ENCODE results near the gene MAGI2.

MAGI2 gene

DNA sequence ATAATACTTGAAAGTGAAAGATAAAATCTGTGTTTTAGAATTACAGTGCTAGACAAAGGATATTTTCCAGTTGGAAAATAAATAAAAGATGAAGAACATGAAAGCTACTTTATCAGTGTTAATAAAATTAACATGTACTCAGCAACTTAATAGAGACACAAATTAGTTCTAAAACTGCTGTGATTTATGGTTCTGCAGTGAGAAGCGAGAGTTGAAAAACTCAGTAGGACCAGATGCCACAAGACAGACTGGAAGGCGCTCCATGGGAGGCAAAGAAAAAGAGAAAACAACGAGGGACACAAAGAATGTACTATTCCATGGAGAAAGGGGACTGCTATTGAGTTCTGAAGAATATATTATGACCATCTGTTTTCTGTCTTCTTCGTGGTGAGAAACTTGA, 1064.4 kb downstream of the MAGI2 start:
- no peak for DNase-seq

DNA sequence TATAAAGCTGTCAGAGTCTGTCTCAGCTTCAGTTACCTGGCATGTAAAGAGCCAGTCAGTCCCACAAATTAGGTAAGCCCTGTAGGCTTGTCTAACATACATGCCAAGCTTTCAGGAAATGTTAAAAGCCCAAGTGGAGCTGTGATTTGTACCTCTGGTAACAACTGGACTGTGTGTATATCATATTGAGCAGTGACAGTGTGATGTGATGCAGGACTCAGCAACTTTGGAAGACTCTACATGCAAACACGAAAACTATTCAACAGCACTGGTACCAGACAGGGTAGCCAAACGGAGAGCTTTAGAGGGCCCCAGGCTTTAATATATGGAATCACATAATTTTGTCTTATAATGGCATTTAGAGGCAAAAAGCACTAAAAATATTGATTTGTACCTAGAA, 1066.9 kb downstream of the MAGI2 start:
- DNase-seq: no peak

GRCh38 chr7:78383096-78383880, 1070.2 kb downstream of the MAGI2 start:
- no peak for DNase-seq

DNA sequence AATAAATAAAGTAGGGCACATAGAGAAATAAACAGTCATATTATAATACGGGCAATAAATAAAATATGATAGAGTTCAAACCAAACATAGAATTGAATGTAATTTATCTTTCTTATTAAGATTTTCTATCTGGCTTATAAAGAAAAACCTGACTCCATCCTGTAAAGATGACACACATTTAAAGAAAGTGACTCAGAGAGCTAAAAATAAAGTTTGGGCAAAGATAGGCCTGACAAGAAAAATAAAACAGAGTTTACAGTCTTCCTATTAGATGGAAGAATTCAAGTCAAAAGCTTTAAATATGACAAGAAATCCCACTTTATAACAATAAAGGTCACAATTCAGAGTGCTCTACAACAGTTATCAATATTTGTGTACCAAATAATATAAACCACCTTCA, 1074.3 kb downstream of the MAGI2 start:
- no peak for DNase-seq

GRCh38 chr7:78377532-78377931, 1075.9 kb downstream of the MAGI2 start:
- no peak for DNase-seq

GRCh38 chr7:78370936-78371335, 1082.5 kb downstream of the MAGI2 start:
- DNase-seq: no peak

GRCh38 chr7:78368771-78369170, 1084.7 kb downstream of the MAGI2 start:
- DNase-seq: no peak

DNA sequence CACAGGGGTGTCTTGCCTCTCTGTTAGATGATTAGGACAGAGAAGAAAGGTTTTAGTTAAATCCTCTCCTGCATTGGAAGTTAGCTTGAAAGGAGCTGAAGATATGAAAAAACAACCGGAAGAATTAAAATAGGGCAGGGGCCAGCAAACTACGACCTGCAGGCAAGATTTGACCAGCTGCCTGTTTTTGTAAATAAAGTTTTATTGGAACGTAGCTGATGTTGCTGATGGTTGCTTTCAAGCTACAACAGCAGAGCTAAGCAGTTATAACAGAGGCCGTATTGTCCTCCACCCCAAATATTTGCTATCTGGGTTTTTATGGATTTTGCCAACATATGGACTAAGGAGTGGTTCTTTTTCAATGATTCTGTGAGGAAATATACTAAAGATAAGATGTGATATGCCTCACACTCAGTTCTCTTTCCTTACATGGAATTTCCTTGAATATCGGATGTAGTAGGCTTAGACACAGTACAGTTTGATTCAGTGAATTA, 1086.1 kb downstream of the MAGI2 start:
- no peak for DNase-seq

DNA sequence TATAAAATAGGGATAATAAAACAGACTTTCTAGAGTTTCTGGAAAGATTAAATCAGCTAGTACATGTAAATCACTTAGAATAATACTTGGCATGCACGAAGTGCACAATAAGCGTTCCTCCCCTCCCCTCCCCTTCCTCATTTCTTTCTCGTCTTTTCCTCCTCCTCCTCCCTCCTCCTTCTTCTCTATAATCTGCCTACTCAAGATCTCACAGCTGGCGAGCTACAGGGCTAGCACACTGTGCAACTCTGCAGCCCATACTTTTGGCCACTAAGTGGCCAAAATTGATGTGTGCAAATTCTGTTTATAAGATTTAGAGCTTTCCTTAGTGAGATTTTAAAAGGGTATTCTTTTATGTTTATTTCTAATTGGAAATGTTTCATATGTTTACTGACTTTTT, 1089.6 kb downstream of the MAGI2 start:
- DNase-seq: no peak

- DNase-seq: no peak
Measured at GRCh38 chr7:78359836-78360235, 1093.6 kb downstream of the MAGI2 start.

DNA sequence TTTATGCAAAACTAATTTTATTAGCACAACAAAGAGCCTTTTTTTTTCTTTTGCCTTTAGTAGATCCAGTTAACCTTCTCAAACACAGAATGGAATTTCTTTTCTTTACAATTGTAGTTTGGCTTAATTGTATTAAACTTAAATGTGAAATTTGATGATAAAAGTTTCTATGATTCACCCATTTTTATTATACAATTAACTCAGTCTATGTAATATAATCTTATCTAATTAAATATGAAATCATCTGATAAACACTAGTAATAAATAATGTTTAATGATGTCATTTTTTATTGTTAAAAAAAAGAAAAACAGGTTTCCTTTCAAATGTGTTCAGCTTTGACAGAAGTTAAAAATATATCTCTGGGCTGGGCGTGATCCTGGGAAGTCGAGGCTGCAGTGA, 1095.8 kb downstream of the MAGI2 start:
- no peak for DNase-seq

- no peak for DNase-seq
Measured at GRCh38 chr7:78355834-78356233, 1097.6 kb downstream of the MAGI2 start.

- no peak for DNase-seq
Measured at GRCh38 chr7:78350926-78351325, 1102.5 kb downstream of the MAGI2 start.

DNA sequence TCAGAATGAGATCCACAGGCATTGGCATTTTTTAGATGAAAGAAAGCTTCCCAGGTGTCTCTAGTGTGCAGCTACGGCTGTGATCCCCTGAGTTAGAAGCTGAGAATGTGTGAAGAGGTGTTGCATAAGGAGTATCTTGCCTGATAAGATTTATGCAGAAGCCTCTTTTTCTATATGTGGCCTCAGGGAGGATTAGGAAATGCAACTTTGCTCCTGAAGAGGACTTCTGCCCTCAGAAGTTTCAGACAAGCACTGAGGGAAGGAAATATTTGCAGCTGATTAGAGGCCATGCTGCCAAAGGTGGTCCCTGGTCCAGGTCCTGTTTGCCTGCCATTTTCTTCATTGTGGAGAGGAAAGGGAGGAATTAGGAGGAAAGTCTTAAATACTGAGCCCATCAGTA, 1103.1 kb downstream of the MAGI2 start:
- no peak for DNase-seq

DNA sequence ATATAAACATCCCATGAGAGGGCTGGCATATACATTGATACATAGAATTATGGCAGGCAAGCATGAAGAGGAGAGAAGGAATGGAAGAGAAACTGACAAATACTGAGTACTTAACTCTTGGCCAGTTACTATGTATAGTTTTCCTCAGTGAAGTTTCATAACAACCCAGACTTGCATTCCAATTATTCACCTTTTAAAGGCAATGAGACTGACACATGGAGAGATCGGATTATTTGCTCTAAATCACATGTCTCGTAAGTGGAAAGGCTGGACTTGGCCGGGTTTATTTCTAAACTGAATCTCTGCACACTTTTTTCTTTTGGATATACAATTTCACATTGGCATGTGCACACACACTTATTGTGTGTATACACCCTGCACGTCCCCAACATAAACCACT, 1106.6 kb downstream of the MAGI2 start:
- DNase-seq: no peak

- DNase-seq: no peak
Measured at GRCh38 chr7:78345979-78346378, 1107.5 kb downstream of the MAGI2 start.

DNA sequence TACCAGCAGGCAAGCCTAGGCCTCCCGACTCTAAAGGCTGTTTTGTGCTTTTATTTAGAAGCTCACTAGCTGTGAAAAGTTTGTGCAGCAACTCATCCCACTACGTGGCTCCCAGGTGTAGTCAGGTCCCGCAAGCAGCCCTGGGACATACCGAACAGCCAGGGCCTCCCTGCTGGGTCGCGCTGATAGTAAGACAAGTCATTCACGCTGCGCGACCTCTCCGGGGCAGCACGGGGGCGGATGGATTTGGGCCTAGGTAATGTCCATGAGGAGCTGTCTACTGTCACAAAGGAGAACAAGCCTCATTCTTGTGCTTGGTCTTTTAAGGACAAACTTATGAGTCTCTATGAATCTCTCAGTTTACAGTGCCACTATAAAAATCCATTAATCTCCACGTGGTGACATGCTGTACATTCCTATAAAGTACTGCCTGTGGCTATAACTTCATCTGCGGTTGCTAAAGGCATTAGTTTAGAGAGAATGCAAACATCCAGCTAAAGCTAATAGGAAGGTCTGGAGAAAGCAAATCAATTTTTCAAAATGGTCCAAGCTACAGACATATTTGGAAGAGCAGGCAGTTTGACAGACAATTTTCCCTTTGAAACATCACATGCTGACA, 1108.1 kb downstream of the MAGI2 start:
- no peak for DNase-seq

DNA sequence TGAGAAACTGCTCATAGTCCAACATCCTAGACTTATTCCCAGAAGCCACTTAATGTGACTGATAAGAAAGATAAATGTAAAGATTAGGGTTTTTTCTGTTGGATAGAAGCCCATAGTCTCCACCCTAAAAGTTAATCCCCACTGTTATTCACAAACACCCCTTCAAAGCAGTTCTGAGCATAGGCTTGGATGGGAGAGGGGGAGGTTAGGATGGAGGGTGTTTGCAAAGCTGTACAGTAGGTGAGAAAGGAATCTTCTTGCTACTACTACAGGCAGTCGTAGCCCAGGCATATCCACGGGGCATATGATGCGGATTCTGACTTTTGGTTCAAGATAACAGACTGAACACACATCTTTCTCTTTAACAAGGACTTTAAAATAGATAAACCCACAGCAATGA, 1119.0 kb downstream of the MAGI2 start:
- no peak for DNase-seq

GRCh38 chr7:78333530-78334425, 1119.7 kb downstream of the MAGI2 start:
- DNase-seq: no peak

GRCh38 chr7:78329001-78329655, 1124.3 kb downstream of the MAGI2 start:
- no peak for DNase-seq

DNA sequence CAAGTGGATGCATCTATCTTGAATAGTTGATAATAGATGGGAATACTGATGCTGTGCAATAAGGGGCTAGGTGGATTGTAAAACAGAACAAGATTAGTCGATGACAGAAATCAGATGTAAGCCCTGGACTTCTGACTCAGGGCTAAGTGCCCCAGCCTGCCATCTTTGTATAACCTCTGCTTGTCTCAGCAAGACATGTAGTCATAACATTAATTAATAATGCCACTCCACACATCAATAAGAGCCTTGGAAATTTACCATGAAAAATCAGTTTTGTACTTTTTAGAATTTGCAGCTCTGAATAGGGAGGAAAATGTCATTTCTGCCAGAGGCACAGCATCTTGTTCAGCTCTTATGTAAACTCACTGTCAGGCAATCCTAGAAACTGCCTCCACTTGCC, 1125.7 kb downstream of the MAGI2 start:
- no peak for DNase-seq

DNA sequence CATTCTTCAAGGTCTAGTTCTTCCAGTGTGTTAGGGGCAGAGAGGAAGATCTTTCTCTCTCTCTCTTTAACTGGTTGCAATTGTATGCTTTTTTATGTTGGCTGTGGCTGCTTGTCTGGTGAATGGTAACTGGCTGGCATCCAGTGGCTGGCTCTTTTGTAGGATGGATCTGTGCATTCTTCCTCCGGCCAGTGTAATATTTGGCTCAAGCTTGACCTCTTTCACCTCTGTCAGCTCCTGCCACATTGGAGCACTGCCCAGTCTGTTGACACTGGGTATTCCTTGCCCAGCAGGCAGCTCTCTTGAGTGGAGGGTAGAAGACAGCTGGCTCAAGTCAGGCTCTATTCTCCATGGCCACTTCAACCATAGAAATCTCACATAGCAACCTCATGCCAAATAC, 1126.6 kb downstream of the MAGI2 start:
- DNase-seq: no peak

DNA sequence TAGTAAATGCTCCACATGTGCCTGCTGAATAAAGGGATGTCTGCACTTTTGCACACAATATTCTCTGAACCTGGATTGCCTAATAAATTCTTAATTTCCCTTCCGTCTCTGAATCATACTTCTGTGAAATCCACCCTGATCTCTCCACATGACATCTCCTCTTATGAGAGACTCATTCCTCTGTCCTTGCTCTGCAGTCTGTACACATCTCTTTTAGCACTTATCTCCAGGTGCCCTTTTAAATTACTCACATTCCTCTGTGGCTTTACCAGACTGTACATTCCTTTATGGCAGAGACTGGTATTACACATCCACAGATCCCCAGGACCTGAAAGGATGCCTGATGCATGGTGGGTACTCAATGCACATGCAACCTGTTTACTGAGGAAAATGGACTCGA, 1127.3 kb downstream of the MAGI2 start:
- DNase-seq: no peak

All from CD4-positive, alpha-beta T cell treated with Interleukin-12 subunit alpha and Interleukin-12 subunit beta, for 1 hour (primary cell).